CD4-positive, alpha-beta T cell (primary cell): ENCODE results near the gene C17orf58. TPM values are rescaled to one million over a fixed set of nuclear protein-coding genes. Genes with fewer than 3 reads are reported as not detected.
"Not testable (repeated sequence)": the region's sequence is repeated elsewhere in the genome, so short reads cannot be mapped to it uniquely, and the experiment has no call there.

Experiments used
- ATAC-seq: fragments of 200-7000 bp; cut with Tn5 transposase; one replicate; pipeline ENCODE4 v1.10.0; 2022; ENCODE audit warnings: mild to moderate bottlenecking; ENCODE audit not compliant: poor library complexity
- CTCF ChIA-PET: fragments of 350-600 bp; sonication (Branson Sonifier 250); formaldehyde crosslinking; loops from one replicate; lab custom pipeline; 2021; ENCODE audit warnings: antibody characterized with exemption, inconsistent platforms; lab: Charles Lee
- POLR2A ChIA-PET: fragments of 350-600 bp; sonication (Branson Sonifier 250); formaldehyde crosslinking; loops from one replicate; lab custom pipeline; 2021; ENCODE audit warnings: antibody characterized with exemption, inconsistent platforms; lab: Charles Lee
- DNase-seq, 14 experiments: peaks; one replicate each; pipeline ENCODE4 v3.0.0-alpha.2; 2013 to 2020; ENCODE audit warnings: mixed read lengths in 2 of 14
- H3K27ac ChIP-seq, 2 donors: one replicate each; pipeline versions ENCODE4 v1.5.1 to v1.7.0; 2013; ENCODE audit warnings: low read length in 2 of 2, low read depth in 1 of 2, mild to moderate bottlenecking in 1 of 2
- H3K27me3 ChIP-seq, 2 experiments: 1 replicate in 1 of 2; 2 replicates in 1 of 2; pipeline versions ENCODE4 v1.6.1 to v1.7.0; 2013; ENCODE audit warnings: low read length in 2 of 2, control low read depth in 1 of 2, mild to moderate bottlenecking in 1 of 2, moderate library complexity in 1 of 2; ENCODE audit not compliant: insufficient read depth in 2 of 2, control insufficient read depth in 1 of 2
- H3K36me3 ChIP-seq: one replicate; pipeline ENCODE4 v1.6.1; 2013; ENCODE audit warnings: low read length, control low read depth; ENCODE audit not compliant: insufficient read depth
- H3K4me1 ChIP-seq: one replicate; pipeline ENCODE4 v1.6.1; 2013; ENCODE audit warnings: low read length, control low read depth; ENCODE audit not compliant: insufficient read depth
- H3K4me3 ChIP-seq: one replicate; pipeline ENCODE4 v1.5.1; 2013; ENCODE audit warnings: mild to moderate bottlenecking, low read length, moderate library complexity
- H3K9me3 ChIP-seq, 2 experiments: 1 replicate in 1 of 2; 2 replicates in 1 of 2; pipeline versions ENCODE4 v1.6.1 to v1.7.0; 2013; ENCODE audit warnings: low read length in 2 of 2, mild to moderate bottlenecking in 2 of 2, control low read depth in 1 of 2, moderate library complexity in 1 of 2; ENCODE audit not compliant: control insufficient read depth in 1 of 2, insufficient read depth in 1 of 2
- H3K27ac Mint-ChIP-seq: one replicate; pipeline ENCODE4 v1.8.0; 2020; ENCODE audit warnings: mixed read lengths
- H3K27me3 Mint-ChIP-seq: one replicate; pipeline ENCODE4 v1.8.0; 2021; ENCODE audit warnings: mixed read lengths
- H3K36me3 Mint-ChIP-seq: one replicate; pipeline ENCODE4 v1.8.0; 2021; ENCODE audit warnings: low read depth, mixed read lengths
- H3K4me1 Mint-ChIP-seq: one replicate; pipeline ENCODE4 v1.8.0; 2021; ENCODE audit warnings: low read depth, mixed read lengths
- H3K4me3 Mint-ChIP-seq: one replicate; pipeline ENCODE4 v1.8.0; 2020; ENCODE audit warnings: mild to moderate bottlenecking, mixed read lengths
- H3K9me3 Mint-ChIP-seq: one replicate; pipeline ENCODE4 v1.8.0; 2020; ENCODE audit warnings: mixed read lengths
- CTCF ChIP-seq: fragments of 200-600 bp; IDR thresholded peaks from one replicate; pipeline ENCODE4 v1.8.0; 2022; ENCODE audit warnings: antibody characterized with exemption, mild to moderate bottlenecking
- intact Hi-C, 2 experiments: fragments of 100-400 bp; cut with DNase I in 1 of 2; cut with micrococcal nuclease in 1 of 2; formaldehyde crosslinking; loops; one replicate each; pipeline versions ENCODE4 v1.15.1 to v1.9.0; 2023 to 2025; cut with DNase I, micrococcal nuclease
- polyA plus RNA-seq, 2 donors: library from polyadenylated mRNA; unstranded; fragments of 120-200 nt; gene quantifications; one replicate each; pipeline ENCODE4 v1.2.1, GENCODE V29; 2013
- total RNA-seq, 174 experiments: library from RNA in 2 of 174; stranded (reverse) in 2 of 174; gene quantifications; one replicate each; pipeline ENCODE4 v1.2.3 and lab custom pipeline; 2021 to 2026

Gene C17orf58
- total RNA-seq: under 1 TPM; 0.22 to 0.31 TPM
- polyA plus RNA-seq (2013, experiment 1 of 2): 1.0 TPM
- 1.5 TPM for polyA plus RNA-seq (2013, experiment 2 of 2)
- total RNA-seq (lab: John Stamatoyannopoulos, UW): 0 to 53.6 (median 0.89) reads per million in 172 experiments

DNA sequence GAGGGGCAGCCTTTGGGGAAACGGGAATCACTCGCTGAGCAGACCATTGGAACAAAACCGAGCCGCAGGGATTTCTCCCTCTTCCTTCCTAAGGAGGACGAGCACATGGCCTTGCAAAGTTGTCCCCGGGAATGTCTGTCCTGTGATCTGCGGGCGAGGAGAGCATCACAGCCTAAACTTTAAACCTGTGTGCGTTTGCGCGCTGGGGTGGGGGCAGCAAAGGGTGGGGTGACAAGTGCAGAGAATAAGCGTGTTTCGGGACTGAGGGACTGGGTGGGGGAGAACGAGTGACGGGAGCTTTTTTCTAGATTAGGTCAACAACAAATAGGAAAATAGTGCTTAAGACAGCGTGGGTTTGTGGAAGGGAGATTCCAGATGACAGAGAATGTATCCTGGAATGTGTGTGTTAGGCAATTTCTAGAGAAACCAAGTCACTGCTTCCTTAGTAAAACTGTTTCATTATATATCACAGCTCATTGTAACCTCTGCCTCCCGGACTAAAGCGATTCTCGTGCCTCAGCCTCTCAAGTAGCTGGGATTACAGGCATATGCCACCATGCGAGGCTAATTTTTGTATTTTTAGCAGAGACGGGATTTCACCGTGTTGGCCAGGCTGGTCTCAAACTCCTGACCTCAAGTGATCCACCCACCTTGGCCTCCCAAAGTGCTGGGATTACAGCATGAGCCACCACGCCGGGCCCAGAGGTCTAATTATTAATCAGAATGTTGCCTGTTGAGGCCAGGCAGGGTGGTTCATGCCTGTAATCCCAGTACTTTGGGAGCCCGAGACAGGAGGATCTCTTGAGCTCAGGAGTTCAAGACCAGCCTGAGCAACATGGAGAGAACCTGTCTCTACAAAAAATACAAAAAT lies at the start of gene C17orf58:
Gene C17orf58 (minus strand): TSS at position 169 of the 871 bp plus-strand sequence. CDS start 271 bp downstream, outside the sequence.
- Mint-ChIP-seq H3K4me1 (peaks cover 32% of the 10 kb centered on the region), H3K36me3 (peaks cover 12% of the 10 kb centered on the region), H3K4me3 (peak within 1 kb of the TSS; percentile 86), H3K27me3 (peaks cover 19% of the 10 kb centered on the region)
- DNase-seq, H3K9me3 ChIP-seq, ATAC-seq, H3K27ac Mint-ChIP-seq, H3K36me3 ChIP-seq, intact Hi-C loops, H3K9me3 Mint-ChIP-seq, H3K27ac ChIP-seq: not testable (repeated sequence)
- ChIA-PET CTCF (interaction anchor here (0.6 to 1.5 kb wide), 2 partner anchors 11 to 1792 kb away, joined by 4 read pairs; no protein-coding TSS in a partner anchor), POLR2A (interaction anchor here (1.3 to 3.4 kb wide), 2 partner anchors 24 to 461 kb away, joined by 3 to 18 read pairs; partner anchors contain the start of gene WIPI1)
- Histone ChIP-seq H3K4me1 (peaks cover 39% of the 10 kb centered on the region), H3K27me3 (peaks cover 6 to 14% of the 10 kb centered on the region in 2 experiments), H3K4me3 (peak within 1 kb of the TSS; percentile 55)

DNA sequence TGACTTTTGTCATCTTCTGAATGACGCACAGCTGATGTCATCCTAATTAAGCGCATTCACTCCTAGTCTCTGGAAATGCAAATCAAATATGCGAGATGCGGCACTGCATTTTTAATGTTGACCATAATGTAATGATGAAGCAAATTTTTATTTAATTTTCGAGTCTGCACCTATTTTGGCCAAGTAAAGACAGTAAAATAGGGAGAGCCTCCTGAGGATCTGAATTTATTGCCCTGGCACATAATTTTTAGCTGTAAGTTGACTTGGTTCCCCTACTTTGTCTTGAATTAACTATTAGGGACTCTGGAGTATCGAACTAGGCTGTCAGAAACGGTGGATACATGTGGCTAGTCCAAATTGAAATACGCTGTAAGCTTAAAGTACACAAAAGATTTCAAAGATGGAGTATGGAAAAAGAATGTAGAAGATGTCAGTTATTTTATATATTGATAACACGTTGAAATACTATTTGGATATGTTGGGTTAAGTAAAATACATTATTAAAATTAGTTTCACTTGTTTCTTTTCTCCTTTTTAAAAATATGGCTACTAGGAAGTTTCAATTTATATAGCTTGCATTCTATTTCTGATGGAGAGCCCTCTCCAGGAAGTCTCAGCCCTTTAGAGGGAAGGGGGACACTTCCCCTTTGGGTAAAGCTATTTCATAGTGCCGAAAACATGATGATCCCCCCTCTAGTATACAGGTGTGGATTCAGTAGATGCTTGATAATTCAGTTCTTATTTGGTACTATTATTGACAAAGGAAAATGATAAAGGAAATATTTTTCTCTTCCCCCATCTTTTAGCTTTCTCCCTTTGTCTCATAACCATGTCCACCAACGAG lies 40.3 kb upstream of the C17orf58 start:
- TF ChIP-seq CTCF: no peak
- H3K36me3 Mint-ChIP-seq: peaks cover 37% of the 10 kb centered on the region
- Histone ChIP-seq H3K27me3 (no peaks in the 10 kb centered on the region), H3K4me3 (peak overlapping the region; percentile 90), H3K4me1 (peaks cover 7% of the 10 kb centered on the region), H3K9me3 (no peaks in the 10 kb centered on the region), H3K36me3 (peaks cover 23% of the 10 kb centered on the region), H3K27ac (peak overlapping the region; percentile 75 to 79)
- H3K27me3 Mint-ChIP-seq: no peaks in the 10 kb centered on the region
- peak overlapping the region; percentile 93 for H3K27ac Mint-ChIP-seq
- H3K9me3 Mint-ChIP-seq: no peaks in the 10 kb centered on the region
- CTCF ChIA-PET: interaction anchor here (1.1 to 1.4 kb wide), 2 partner anchors 17 to 25 kb away, joined by 4 read pairs; no protein-coding TSS in a partner anchor
- ATAC-seq (no peak), DNase-seq (no peak)
- POLR2A ChIA-PET: interaction anchor here (0.6 to 2.0 kb wide), 5 partner anchors 17 to 421 kb away, joined by 3 to 16 read pairs (median 6); partner anchors contain the start of genes ARSG and WIPI1
- H3K4me3 Mint-ChIP-seq: peak overlapping the region; percentile 98
- peaks cover 17% of the 10 kb centered on the region for H3K4me1 Mint-ChIP-seq
- intact Hi-C loops: loop anchor here (5.0 to 10.0 kb wide), 4 partner anchors 211 to 662 kb away; partner anchors contain the start of genes WIPI1 (in 2 of the 2), AMZ2 (in 1 of the 2), NOL11 (in 1 of the 2) and PITPNC1 (in 1 of the 2)

DNA sequence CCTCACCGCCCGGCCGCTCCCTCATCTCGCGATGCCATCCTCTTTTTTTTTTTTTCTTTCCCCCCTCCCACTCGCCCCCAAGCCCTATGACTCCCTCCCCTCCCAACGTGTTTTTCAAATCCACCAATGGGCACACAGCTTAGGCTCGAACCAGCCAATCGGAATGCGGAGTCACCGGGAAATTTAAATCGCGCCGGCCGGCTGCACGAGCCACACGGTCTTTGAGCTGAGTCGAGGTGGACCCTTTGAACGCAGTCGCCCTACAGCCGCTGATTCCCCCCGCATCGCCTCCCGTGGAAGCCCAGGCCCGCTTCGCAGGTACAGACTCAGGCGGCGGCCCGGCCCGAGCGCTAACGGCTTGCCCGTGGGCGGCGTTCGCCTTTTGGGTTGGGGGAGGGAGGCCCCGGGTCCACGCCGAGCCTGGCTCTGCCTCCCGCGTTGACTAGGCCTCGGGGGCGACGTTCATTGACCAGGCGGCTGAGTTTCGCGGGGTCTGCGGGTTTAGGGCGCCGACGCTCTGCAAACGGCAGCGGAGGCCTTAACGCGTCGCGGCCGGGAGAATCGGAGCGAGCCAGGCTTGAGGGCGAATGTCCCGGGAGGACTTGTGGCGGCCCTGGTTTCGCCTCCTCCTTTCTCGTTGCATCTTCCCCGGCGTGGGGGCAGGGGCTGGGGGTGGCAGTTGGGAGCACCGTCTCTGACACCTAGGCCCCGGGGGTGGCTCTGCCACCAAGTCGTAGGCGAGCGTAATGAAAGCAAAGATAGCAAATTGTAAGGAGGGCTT lies 39.4 kb upstream of the C17orf58 start, which contains the start of gene KPNA2:
Gene KPNA2 (plus strand): TSS at position 213 of the 781 bp plus-strand sequence. CDS start 1,398 bp downstream, outside the sequence.
- TF ChIP-seq CTCF: no peak
- Mint-ChIP-seq H3K9me3 (no peaks in the 10 kb centered on the region), H3K4me1 (peaks cover 17% of the 10 kb centered on the region), H3K27me3 (no peaks in the 10 kb centered on the region), H3K36me3 (peaks cover 29% of the 10 kb centered on the region), H3K27ac (peak within 1 kb of the TSS; percentile 93), H3K4me3 (peak within 1 kb of the TSS; percentile 98)
- Histone ChIP-seq H3K9me3 (no peaks in the 10 kb centered on the region), H3K27me3 (no peaks in the 10 kb centered on the region), H3K4me1 (peaks cover 7% of the 10 kb centered on the region), H3K4me3 (peak within 1 kb of the TSS; percentile 90), H3K27ac (peak within 1 kb of the TSS; percentile 75 to 79), H3K36me3 (peaks cover 15% of the 10 kb centered on the region)
- ATAC-seq: peak; percentile 83
- ChIA-PET POLR2A (interaction anchor here (0.6 to 2.0 kb wide), 7 partner anchors 16 to 422 kb away, joined by 3 to 16 read pairs (median 3); partner anchors contain the start of genes ARSG and WIPI1), CTCF (interaction anchor here (0.7 to 1.4 kb wide), 3 partner anchors 16 to 769 kb away, joined by 4 to 5 read pairs (median 4); no protein-coding TSS in a partner anchor)
- peak; percentile 77 to 97 (median 87) for DNase-seq
- intact Hi-C loops: loop anchor here (1.0 to 10.0 kb wide), 6 partner anchors 15 to 661 kb away; partner anchors contain the start of genes WIPI1 (in 2 of the 2), AMZ2 (in 1 of the 2), NOL11 (in 1 of the 2) and PITPNC1 (in 1 of the 2)
